Measurements from ENCODE around the gene SLC22A23.

DNA sequence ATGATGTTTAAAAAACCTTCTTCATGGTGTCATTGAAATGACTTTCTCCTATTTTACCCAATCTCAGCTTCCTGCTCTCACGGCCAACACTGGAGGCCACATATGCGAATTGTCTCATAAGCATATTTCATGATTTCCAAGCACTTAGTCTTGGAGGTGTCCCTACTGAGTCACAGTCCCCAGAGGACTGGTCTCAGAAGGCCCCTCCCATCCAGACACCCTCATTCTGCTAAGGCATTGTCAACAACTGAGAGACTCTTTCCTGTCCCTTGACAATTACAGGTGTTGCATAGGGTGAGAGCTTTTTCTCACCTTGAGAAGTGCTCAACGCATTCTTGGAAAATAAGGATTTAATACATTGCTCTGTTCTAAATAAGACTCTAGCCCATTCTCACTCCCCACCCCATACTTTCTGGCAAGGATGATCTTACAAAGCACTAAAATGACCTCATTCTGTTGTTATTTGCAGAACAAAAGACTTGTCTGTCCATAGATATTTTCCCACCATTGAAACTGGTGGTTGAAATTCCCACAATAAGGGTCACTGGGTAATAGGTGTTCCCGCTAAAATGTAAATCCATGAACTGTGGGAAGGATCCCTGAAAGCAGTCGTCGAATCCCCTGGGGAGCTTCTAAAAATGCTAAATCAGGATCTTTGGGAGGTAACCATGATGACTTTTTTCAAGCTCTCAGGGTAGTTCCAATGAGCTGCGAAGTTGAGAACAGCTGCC lies 32.3 kb upstream of the SLC22A23 start:
- TF ChIP-seq, protein P1, sequence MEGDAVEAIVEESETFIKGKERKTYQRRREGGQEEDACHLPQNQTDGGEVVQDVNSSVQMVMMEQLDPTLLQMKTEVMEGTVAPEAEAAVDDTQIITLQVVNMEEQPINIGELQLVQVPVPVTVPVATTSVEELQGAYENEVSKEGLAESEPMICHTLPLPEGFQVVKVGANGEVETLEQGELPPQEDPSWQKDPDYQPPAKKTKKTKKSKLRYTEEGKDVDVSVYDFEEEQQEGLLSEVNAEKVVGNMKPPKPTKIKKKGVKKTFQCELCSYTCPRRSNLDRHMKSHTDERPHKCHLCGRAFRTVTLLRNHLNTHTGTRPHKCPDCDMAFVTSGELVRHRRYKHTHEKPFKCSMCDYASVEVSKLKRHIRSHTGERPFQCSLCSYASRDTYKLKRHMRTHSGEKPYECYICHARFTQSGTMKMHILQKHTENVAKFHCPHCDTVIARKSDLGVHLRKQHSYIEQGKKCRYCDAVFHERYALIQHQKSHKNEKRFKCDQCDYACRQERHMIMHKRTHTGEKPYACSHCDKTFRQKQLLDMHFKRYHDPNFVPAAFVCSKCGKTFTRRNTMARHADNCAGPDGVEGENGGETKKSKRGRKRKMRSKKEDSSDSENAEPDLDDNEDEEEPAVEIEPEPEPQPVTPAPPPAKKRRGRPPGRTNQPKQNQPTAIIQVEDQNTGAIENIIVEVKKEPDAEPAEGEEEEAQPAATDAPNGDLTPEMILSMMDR (conservative IDR thresholded peaks at IDR 0.05): no peak
- TF ChIP-seq ZFX (IDR thresholded peaks at IDR 0.05): no peak

Measured in C4-2B (cell line).